ENCODE results near the gene NBAS. TPM values are rescaled to one million over a fixed set of nuclear protein-coding genes. Genes with fewer than 3 reads are reported as not detected.
"Not testable (repeated sequence)": the region's sequence is repeated elsewhere in the genome, so short reads cannot be mapped to it uniquely, and the experiment has no call there.

Gene NBAS
- total RNA-seq, 1 donor from 2014 or later = 38.7 TPM

DNA sequence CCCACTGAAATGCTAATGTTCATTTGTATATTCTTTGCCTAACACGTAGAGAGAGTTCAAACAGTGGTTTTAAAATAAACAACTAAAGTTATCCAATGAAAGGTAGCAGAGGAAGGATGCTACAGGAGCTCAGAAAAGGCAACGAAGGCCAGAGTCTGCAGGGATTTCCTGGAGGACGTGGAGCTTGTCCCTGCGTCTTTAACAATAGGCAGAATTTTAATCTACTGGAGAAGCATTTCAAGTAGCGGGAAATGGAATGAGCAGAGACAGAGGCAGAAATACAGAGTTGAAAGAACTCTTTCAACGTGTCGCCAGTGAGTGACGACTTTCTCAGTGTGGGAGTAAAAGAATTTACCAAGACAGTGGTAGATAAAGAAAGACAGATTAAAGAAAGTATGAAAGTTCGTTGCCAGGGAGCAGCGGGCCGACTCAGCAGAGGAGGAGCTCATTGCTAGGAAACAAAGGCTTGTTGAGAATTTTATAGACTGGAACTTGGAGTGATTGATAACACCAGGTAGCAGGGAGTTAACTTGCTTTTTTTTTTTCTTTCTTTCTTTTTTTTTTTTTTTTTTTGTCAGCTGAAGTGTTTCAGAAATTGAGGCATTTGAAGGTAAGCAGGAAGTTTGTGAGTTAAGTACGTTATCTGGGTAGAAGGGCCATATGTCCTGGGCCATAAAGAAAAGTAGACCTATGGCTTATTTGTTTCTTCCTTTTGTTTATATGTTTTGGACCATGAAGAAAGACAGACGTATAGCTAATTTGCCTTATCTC is 625 bp upstream of the NBAS start:
- intact Hi-C loops (cut with micrococcal nuclease) = loop anchor here (1.0 to 5.0 kb wide), 6 partner anchors 16 to 659 kb away; partner anchors contain the start of gene DDX1

DNA sequence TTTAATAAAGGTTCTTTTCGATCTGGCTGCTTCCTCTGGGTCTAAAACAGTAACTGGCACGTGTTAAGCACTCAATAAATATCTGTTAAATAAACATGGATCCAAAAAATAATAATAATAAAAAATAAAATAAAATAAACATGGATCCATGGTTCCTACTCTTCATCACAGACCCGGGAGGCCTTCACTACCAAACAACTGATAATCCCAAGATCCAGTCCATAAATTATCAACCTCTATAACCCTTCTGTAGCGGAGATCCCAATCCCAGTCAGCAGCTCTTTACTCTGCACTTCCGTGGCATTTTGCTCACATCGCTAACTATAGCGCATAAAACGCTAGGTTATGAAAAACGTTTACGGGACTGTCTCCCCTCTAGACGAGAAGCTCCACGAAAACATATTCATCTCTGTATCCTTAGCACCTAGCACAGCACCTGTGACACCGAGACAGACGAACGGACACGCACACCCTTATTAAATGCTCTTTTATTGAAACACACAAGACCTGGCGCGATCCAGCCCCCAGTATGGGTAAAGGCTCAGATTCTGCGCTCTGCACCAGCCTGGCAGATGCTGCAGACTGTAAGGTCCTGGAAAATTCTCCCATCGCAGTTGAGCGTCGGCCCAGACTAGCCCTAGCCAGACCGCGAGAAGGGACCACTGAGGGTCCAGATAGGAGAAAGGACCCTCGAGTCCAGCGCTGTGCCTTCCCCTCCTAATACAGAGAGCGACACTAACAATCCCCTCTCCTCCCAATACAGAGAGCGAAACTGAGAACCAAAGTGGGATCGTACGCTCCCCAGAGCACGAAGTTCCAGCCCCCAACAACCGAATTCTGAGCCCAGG is 770 bp downstream of the NBAS start:
- intact Hi-C loops (cut with micrococcal nuclease) = loop anchor here (5.0 kb wide), 1 partner anchor 658 kb away; no protein-coding TSS in a partner anchor

DNA sequence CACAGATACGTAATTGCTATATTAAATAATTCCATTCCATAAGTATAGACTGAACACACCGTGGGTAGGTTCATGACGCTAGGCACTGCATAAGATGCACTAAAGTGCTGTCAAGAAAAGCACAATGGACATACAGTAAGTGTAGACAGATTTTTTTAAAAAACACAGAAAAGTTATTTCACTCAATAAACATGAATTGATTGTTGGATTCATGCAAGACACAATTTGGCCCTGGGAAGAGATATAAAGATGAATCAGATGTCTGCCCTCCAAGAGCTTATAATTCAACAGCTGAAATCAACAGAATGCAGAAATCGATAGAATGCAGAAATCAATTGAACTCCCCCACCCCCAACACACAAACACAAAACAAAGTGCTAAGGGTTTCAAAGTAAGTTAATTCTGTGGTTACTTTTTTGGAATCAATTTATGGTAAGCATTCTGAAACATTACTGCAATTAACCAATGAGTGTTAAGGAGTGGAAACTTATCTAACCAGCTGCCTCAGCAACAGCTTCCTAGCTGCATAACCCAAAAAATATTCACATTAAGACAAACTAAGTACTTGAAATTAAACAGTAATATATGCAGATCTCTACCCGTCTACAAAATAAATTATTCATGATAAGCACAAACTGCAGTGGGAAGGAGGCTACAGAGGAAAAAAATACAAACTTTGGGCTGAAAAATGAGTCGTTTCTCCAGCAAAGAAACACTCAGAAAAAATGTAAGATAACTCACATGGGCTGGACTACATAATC is 1.6 kb downstream of the NBAS start:
- intact Hi-C loops (cut with micrococcal nuclease) = loop anchor here (5.0 kb wide), 1 partner anchor 657 kb away; no protein-coding TSS in a partner anchor

DNA sequence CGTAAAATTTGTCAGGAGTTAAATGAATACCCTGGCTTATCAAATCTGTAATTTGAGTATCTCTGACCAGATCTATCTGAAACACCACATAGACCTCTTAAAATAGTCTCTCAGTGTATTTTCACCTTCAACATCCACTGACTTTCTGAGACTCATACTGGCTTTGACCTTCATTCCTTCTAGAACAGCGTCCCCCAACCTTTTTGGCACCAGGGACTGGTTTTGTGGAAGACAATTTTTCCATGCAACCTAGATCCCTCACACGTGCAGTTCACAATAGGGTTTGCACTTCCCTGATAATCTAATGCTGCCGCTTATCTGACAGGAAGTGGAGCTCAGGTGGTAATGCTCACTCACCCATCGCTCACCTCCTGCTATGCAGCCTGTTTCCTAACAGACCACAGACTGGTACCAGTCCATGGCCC is 3.2 kb downstream of the NBAS start:
- intact Hi-C loops (cut with micrococcal nuclease) = no loop called here

DNA sequence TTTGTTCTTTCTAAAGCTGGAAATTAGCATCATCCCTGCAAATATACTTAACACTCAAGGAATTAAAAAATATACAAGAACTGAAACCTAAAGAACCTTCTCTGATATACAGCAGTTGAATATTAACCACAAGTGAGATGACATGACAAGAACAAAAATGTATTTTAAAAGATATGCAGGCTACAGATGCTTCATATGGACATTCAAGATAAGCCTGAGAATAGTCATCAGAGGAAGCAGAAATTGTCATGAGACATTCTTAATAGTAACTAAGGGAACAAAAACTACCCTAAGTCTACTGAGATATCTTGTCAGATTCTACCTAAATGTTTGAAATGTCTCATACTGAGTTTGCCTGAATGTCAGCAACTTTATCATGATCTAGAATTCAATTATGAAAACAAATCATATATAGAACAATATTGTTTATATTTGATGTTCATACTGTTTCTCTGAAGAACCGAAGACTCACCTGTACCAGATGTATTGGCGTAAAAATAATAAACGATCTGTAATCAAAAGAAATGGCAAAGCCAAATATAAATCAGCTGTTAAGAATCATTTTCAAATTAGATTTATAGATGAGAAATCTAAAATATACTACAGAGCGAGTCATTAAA is 4.7 kb downstream of the NBAS start:
- intact Hi-C loops (cut with micrococcal nuclease) = no loop called here

DNA sequence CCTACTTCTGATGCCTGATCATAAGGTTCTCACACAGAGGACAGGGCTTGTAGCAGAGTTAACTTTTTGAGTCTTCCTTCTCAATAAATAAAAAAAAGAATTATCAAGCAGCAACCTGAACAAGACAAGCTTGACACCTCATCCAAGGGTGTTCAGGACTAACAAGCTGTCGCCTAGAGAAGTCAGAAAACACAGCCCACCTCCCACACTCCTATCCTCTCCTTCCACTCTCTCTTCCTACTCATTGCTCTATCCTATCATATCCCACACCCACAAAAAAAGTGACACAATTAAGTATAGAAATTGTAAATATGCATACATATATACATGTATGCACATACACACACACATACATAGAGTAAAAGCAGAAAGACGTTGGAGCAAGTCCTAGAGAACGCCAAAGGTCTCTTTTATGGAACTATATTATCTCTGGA is 5.4 kb downstream of the NBAS start:
- intact Hi-C loops (cut with micrococcal nuclease) = no loop called here

DNA sequence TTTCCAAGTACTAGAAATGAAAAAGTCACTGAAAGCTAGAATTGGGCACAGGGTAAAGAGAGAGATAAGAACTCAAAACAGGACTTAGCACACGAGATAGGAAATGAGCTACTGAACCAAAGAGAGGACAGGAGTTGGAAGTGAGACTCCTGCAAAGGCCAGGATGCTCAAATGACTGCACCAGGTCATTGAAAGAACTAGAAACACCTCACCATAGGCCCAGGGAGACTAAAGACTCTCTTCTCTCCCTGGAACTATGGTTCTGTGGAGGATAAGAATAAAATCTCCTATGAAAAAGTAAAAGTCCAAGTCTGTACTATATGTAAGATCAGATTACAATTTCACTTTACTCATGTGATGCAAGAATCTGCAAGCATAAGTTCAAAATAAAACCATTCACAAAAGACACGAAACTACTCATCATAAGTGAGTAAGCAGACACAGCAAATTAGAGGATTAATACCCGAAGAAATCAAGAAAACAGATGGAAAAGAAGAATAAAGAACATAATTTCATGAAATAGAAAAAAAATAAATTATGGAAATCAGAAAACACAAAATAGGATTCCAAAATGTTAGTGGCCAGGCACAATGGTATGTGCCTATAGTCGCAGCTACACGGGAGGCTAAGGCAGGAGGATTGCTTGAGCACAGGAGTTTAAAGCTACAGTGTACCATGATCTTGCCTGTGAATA is 6.5 kb downstream of the NBAS start:
- intact Hi-C loops (cut with micrococcal nuclease) = no loop called here

DNA sequence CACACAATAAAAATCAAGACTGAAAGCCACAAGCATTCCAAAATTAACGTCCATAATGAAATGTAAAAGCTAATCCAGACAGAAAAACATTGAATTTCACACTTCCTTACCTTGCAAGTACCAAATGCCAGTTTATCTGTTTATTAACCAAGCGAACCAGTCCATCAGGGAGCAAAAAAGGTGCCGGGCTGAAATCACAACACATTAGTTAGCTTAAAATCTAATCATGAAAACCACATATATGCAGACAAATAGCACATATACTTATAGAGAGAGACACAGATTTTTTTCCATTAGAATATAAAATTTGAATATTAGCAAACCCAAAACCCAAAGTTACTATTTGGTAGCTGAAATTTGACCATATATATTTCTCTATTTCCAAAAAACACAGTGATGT is 7.2 kb downstream of the NBAS start:
- intact Hi-C loops (cut with micrococcal nuclease) = no loop called here

DNA sequence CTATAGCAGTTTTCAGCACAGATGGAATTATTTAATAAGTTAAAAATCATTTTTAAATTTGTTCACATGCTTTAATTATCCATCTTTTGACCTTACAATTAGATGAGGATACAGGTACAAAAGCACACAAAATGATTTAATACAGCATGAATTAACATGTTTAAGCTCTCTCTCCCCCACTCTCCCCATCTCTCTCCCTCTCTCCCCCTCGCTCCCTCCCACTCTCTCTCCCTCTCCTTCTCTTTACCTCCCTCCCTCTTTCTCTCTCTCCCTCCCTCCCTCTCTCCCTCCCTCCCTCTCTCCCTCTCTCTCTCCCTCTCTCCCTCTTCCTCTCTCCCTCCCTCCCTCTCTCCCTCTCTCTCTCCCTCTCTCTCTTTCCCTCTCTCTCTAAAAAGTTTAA is 7.6 kb downstream of the NBAS start:
- intact Hi-C loops (cut with micrococcal nuclease) = no loop called here

DNA sequence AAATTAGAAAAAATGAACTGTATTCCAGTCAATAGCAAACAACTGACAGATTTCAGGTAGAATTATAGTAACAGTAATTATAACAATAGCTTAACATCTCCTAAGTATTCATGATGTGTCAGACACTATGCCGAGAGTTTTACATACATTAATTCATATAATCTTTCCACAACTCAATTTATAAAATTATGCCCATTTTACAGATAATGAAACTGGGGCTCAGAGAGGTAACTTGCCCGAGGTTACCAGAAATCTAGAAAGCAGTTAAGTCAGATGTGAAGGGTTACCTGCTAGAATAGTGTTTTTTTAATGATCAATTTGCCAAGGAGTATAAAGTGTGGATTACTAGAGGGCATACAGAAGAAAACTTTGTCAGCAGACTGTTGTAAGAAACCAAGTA is 12.2 kb downstream of the NBAS start:
- intact Hi-C loops (cut with micrococcal nuclease) = no loop called here

DNA sequence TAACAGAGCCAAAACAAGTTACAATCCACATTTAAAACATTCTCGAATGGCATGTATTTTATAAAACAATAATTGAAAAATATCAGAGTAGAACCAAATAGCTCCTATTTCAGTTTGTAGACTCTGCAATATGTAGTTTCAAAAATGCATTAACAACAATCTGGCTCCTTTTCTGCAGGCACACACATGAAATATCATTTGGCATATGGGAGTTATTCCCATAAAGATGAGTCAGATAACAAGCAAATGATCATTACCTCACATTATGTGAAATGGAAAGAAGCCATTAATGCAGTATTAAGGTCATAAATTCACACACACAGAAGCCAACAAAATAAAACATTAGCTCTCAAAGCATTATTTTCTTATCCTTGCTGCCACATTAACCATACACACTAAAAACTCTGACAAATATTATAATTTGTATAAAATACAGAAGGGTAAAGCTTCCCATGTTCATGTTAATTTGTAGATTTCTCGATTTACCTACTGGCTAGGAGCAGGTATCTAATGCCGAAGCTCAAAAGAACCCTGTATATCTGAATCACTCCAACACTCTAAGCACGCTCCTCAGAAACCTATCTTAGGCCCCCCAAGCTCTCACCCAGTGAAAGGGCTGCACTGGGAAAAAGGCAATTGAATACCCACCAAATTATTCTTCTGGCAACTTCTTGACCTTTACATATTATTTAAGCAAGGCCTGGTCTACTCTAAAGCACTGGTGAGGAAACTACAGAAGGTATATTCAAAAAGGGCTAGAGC is 13.8 kb downstream of the NBAS start:
- intact Hi-C loops (cut with micrococcal nuclease) = no loop called here

DNA sequence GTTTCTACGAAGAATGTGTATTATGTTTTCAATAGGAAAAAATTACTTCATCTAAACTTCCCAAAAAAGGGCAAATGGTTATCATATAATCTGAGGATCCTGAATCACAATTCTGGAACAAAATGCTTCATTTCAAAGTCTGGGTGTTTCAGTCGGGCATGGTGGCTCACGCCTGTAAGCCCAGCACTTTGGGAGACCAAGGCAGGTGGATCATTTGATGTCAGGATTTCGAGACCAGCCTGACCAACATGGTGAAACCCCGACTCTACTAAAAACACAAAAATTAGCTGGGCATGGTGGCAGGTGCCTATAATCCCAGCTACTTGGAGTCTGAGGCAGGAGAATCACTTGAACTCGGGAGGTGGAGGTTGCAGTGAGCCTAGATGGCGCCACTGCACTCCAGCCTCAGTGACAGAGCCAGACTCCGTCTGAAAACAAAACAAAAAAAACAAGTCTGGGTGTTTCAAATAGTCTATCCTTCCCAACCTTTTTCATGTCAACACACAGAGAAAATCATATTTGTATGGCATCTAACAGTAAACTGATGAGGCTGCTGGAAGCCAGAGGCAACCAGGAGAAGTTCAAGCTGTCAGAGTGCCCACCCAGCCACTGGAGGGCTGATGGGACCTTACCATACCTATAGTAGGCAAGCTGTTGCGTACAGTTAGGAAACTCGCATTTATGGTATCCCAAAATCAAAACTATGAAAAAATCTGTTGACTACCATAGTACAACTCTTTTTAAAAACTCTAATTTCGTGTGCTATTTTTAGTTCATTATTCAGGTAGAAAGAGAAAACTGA is 14.6 kb downstream of the NBAS start:
- intact Hi-C loops (cut with micrococcal nuclease) = no loop called here

DNA sequence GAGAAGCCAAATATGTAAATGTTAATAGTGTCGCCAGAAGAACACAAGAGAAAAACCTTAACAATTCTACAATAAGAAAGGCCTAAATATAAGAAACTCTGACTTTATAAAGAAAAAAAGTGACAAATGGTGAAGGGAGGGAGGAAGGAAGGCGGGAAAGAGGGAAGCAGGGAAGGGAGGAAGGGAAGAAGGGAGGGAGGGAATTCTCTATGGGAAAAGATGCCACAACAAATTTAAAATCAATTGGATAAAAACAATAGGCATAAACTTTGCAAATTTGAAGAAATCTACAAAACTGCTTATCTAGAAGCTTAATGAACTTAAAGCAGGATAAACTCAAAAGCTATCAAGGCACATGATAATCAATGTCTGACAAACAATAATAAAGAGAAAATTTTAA is 16.9 kb downstream of the NBAS start:
- intact Hi-C loops (cut with micrococcal nuclease) = no loop called here

DNA sequence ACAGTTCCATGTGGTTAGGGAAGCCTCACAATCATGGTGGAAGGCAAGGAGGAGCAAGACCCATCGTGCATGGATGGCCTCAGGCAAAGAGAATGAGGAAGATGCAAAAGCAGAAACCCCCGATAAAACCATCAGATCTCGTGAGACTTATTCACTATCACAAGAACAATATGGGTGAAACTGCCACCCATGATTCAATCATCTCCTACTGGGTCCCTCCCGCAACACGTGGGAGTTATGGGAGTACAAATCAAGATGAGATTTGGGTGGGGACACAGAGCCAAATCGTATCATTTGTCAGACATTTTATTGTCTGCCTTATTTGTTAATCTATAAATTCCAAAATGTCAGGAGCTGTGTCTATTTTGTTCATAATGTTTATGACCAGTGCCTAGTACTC is 17.6 kb downstream of the NBAS start:
- intact Hi-C loops (cut with micrococcal nuclease) = no loop called here

DNA sequence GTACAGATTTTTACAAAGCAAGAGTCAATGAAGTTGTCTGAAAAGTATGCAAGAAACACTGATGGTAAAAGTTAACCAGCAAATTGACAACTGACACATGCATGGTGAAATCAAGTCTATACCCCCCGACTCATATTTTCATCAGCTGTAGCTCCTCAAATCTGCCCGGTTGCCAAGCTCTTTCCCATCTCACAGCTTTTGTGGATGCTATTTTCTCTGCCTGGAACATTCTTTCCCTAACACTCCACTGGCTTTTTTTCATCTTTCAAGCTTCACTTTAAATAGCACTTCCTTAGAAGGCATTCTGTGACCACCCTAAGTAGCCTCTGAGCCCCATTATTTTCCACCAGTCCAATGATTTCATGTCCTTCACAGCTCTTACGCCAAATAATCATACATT is 18.1 kb downstream of the NBAS start:
- intact Hi-C loops (cut with micrococcal nuclease) = no loop called here

DNA sequence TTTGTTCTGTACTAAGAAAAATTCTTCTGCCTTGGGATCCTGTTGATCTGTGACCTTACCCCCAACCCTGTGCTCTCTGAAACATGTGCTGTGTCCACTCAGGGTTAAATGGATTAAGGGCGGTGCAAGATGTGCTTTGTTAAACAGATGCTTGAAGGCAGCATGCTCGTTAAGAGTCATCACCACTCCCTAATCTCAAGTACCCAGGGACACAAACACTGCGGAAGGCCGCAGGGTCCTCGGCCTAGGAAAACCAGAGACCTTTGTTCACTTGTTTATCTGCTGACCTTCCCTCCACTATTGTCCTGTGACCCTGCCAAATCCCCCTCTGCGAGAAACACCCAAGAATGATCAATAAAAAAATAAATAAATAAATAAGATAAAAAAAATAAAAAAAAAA is 18.9 kb downstream of the NBAS start:
- intact Hi-C loops (cut with micrococcal nuclease) = not testable (repeated sequence)

DNA sequence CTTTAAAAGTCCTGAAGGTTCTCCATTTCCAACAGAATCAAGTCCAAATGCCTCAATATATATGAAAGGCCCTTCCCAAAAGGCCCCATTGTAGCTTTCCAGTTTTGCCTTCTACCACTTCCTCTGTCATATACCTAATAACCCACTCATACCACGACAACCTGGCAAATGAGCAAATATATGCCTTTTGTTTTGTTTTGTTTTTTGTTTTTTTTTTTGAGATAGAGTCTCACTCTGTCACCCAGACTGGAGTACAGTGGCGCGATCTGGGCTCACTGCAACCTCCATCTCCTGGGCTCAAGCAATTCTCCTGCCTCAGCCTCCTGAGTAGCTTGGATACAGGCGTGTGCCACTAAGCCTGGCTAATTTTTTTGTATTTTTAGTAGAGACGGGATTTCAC is 20.6 kb downstream of the NBAS start:
- intact Hi-C loops (cut with micrococcal nuclease) = not testable (repeated sequence)

DNA sequence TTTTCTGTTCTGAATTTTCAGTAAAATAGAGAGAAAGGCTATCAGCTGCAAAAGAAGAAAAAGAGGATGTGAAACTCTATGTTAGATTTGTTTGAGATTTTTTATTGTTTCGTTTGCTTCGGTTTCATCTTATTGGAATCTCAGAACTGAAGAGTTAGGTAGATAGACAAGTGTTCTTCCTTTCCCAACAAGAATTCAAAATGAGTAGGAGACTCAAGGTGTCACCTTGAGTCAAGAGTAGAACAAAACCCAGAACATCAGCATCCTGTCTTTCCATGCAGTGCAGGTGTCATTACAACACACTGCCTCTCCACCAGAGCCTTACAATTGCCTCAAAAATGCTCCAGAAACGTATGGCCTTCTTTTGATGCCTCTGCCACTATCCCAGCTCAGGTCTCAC is 21.1 kb downstream of the NBAS start:
- intact Hi-C loops (cut with micrococcal nuclease) = no loop called here

DNA sequence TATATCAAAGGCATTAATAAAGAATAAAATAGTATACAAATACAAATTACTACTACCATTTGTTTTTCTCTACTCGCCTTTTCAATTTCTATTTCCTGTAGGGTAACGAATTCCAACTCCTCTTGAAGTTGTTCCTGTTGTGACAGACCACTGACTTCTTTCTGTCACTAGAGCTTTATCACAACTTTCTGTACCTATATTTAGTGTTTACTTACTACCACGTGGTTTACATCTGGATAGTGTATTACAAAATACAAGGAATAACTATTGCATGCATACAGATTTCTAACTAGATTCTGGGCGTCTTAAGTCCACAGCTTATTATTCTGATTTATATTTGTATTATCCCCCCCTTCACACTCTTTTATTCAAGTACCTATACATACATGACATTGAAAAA is 22.3 kb downstream of the NBAS start:
- intact Hi-C loops (cut with micrococcal nuclease) = no loop called here
